Measurements from ENCODE around the gene ELL2.
"Not testable (repeated sequence)": the region's sequence is repeated elsewhere in the genome, so short reads cannot be mapped to it uniquely, and the experiment has no call there.

The ELL2 gene

GRCh38 chr5:95938347-95938746 is 23.3 kb downstream of the ELL2 start:
- peak in 1 of 2 experiments; percentile 20 for DNase-seq
- TF ChIP-seq GATA1 (IDR thresholded peaks at IDR 0.05; ENCODE audit: low read depth, low read length) (no peak), POLR2A (IDR thresholded peaks at IDR 0.05; ENCODE audit: low read length) (no peak)

- TF ChIP-seq POLR2A (IDR thresholded peaks at IDR 0.05; ENCODE audit: low read length) (no peak), GATA1 (IDR thresholded peaks at IDR 0.05; ENCODE audit: low read depth, low read length) (no peak)
- DNase-seq = peak; percentile 34 to 38
These were observed 24.0 kb downstream of the ELL2 start for GRCh38 chr5:95937607-95938152.

- no peak for TF ChIP-seq GATA1 (IDR thresholded peaks at IDR 0.05; ENCODE audit: low read depth, low read length)
These were observed 24.7 kb downstream of the ELL2 start for GRCh38 chr5:95936812-95937397.

GRCh38 chr5:95935553-95936100 is 26.0 kb downstream of the ELL2 start:
- TF ChIP-seq POLR2A (IDR thresholded peaks at IDR 0.05; ENCODE audit: low read length) (no peak), GATA1 (IDR thresholded peaks at IDR 0.05; ENCODE audit: low read depth, low read length) (no peak)
- DNase-seq = peak in 1 of 2 experiments; percentile 32

More at GRCh38 chr5:95936812-95937397, 24.7 kb downstream of the ELL2 start:
- no peak for DNase-seq

GRCh38 chr5:95934207-95934804 is 27.3 kb downstream of the ELL2 start:
- TF ChIP-seq POLR2A (IDR thresholded peaks at IDR 0.05; ENCODE audit: low read length) (peak; percentile 63), GATA1 (IDR thresholded peaks at IDR 0.05; ENCODE audit: low read depth, low read length) (peak; percentile 63)
- peak; percentile 90 to 97 for DNase-seq

- no peak for DNase-seq
- TF ChIP-seq GATA1 (IDR thresholded peaks at IDR 0.05; ENCODE audit: low read depth, low read length) (no peak), POLR2A (IDR thresholded peaks at IDR 0.05; ENCODE audit: low read length) (no peak)
These were observed 28.7 kb downstream of the ELL2 start for GRCh38 chr5:95932941-95933340.

- peak; percentile 70 to 84 for DNase-seq
These were observed 30.4 kb downstream of the ELL2 start for GRCh38 chr5:95931079-95931833.

GRCh38 chr5:95930141-95930930 is 31.3 kb downstream of the ELL2 start:
- no peak for DNase-seq
- TF ChIP-seq GATA1 (IDR thresholded peaks at IDR 0.05; ENCODE audit: low read depth, low read length) (no peak), POLR2A (IDR thresholded peaks at IDR 0.05; ENCODE audit: low read length) (no peak)

More at GRCh38 chr5:95931079-95931833, 30.4 kb downstream of the ELL2 start:
- no peak for TF ChIP-seq GATA1 (IDR thresholded peaks at IDR 0.05; ENCODE audit: low read depth, low read length)
- no peak for TF ChIP-seq POLR2A (IDR thresholded peaks at IDR 0.05; ENCODE audit: low read length)

GRCh38 chr5:95928724-95929253 is 32.9 kb downstream of the ELL2 start:
- no peak for TF ChIP-seq POLR2A (IDR thresholded peaks at IDR 0.05; ENCODE audit: low read length)
- no peak for TF ChIP-seq GATA1 (IDR thresholded peaks at IDR 0.05; ENCODE audit: low read depth, low read length)
- peak in 1 of 2 experiments; percentile 16 for DNase-seq

- DNase-seq = peak; percentile 27 to 47
These were observed 33.5 kb downstream of the ELL2 start for GRCh38 chr5:95927927-95928723.

GRCh38 chr5:95927300-95927699 is 34.4 kb downstream of the ELL2 start:
- not testable (repeated sequence) for DNase-seq

More at GRCh38 chr5:95927927-95928723, 33.5 kb downstream of the ELL2 start:
- TF ChIP-seq GATA1 (IDR thresholded peaks at IDR 0.05; ENCODE audit: low read depth, low read length) = no peak
- TF ChIP-seq POLR2A (IDR thresholded peaks at IDR 0.05; ENCODE audit: low read length) = no peak

- TF ChIP-seq POLR2A (IDR thresholded peaks at IDR 0.05; ENCODE audit: low read length) = no peak
- TF ChIP-seq GATA1 (IDR thresholded peaks at IDR 0.05; ENCODE audit: low read depth, low read length) = no peak
- no peak for DNase-seq
These were observed 35.7 kb downstream of the ELL2 start for GRCh38 chr5:95925939-95926338.

All from erythroblast (primary cell).